ENCODE data around the gene B4GALT5.

- TF ChIP-seq CTCF (IDR thresholded peaks at IDR 0.05; ENCODE audit: insufficient read depth, low read length) = no peak
- TF ChIP-seq POLR2AphosphoS5 (IDR thresholded peaks at IDR 0.05; ENCODE audit: low read depth) = no peak
- TF ChIP-seq REST (IDR thresholded peaks at IDR 0.05; ENCODE audit: insufficient replicate concordance, low read depth) = no peak
Observed at GRCh38 chr20:49599746-49600113, 113.9 kb downstream of the B4GALT5 start.
